Breast epithelium (tissue), 4 donors: ENCODE results near the gene PDIA5. TPM values are rescaled to one million over a fixed set of nuclear protein-coding genes. Genes with fewer than 3 reads are reported as not detected.

Experiments
- DNase-seq, 2 donors: peaks; one replicate each; pipeline ENCODE4 v3.0.0-alpha.2; 2019; ENCODE audit warnings: low spot score in 2 of 2
- H3K27ac ChIP-seq, 2 donors: fragments of 200-600 bp; sonication (generic) in 1 of 2; one replicate each; pipeline ENCODE4 v1.5.1; 2016 to 2019; ENCODE audit warnings: mild to moderate bottlenecking in 1 of 2
- H3K27me3 ChIP-seq, 2 donors: fragments of 200-600 bp; sonication (generic) in 1 of 2; one replicate each; pipeline versions ENCODE4 v1.5.1 to v1.6.0; 2017 to 2019; ENCODE audit warnings: control low read depth in 1 of 2, mild to moderate bottlenecking in 1 of 2
- H3K36me3 ChIP-seq: fragments of 200-600 bp; one replicate; pipeline ENCODE4 v1.5.1; 2019
- H3K4me1 ChIP-seq, 2 donors: fragments of 200-600 bp; sonication (generic); one replicate each; pipeline ENCODE4 v1.5.1; 2016 to 2019; ENCODE audit warnings: control low read depth in 1 of 2
- H3K4me3 ChIP-seq, 3 donors: fragments of 200-600 bp; sonication (generic); 1 replicate in 2 of 3; 2 replicates in 1 of 3; pipeline ENCODE4 v1.5.1; 2016 to 2019; ENCODE audit warnings: mild to moderate bottlenecking in 3 of 3, moderate library complexity in 2 of 3
- H3K9me3 ChIP-seq, 2 donors: fragments of 200-600 bp; sonication (generic) in 1 of 2; one replicate each; pipeline ENCODE4 v1.5.1; 2016 to 2019; ENCODE audit warnings: control low read depth in 1 of 2
- POLR2A ChIP-seq: fragments of 450-650 bp; IDR thresholded peaks from one replicate; pipeline ENCODE4 v1.6.1; 2016; ENCODE audit warnings: antibody characterized with exemption, mild to moderate bottlenecking, moderate library complexity
- POLR2AphosphoS5 ChIP-seq, 3 donors: sonication (generic); formaldehyde crosslinking; IDR thresholded peaks; one replicate each; pipeline ENCODE4 v1.6.1; 2017; ENCODE audit warnings: antibody characterized with exemption in 3 of 3
- intact Hi-C: fragments of 100-400 bp; cut with DNase I; formaldehyde crosslinking; loops from one replicate; pipeline ENCODE4 v1.15.1; 2023; ENCODE audit warnings: low total_unique reads
- total RNA-seq, 3 donors: library from RNA; depleted of rRNA; stranded (reverse); fragments of >200 nt; gene quantifications; one replicate each; pipeline ENCODE4 v1.1.0, GENCODE V29; 2016
- TF ChIP-seq, protein P1 (sequence below), 3 donors: fragments of 450-650 bp; IDR thresholded peaks; one replicate each; pipeline ENCODE4 v1.5.1; 2016 to 2017; ENCODE audit warnings: antibody characterized with exemption in 3 of 3, mild to moderate bottlenecking in 3 of 3, moderate library complexity in 3 of 3

Gene PDIA5
- total RNA-seq, 3 donors from 2014 or later, result 10.7 to 26.5 (median 11.0) TPM

DNA sequence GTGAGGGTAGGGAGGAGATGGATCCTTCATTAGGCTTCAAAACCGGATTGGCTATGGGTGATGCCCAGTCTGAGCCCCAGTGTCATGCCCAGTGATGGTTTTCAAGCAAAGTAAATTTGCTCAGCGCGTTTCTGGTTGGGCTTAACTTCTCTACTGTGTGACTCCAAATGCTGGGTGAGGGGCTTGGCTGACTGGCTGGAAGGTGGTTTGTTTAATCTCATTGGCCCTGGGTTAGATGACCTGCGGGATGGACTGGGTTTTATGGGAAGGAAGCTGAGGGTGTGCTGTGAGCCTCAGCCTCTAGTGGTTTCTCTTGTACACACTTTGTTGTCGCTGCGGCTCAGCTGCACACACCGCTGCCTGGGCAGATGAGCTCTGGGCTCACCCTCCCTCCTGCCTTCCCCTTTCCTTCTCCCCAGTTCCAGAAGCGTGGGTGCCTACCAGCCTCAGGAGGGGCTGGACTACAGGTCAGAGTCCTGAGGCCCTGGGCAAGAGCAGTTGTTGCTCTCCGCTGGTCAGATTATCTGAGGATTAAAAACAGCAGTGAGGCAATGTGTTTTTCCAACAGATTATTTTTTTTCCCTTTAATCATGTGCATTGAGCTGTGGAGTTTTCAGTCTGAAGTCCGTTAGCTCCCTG, 18.6 kb downstream of the PDIA5 start:
- Histone ChIP-seq H3K36me3 (no peaks in the 10 kb centered on the region), H3K27me3 (no peaks in the 10 kb centered on the region), H3K27ac (peak overlapping the region in 1 of 2 donors; percentile 22), H3K4me3 (no peak overlapping the region), H3K4me1 (peaks cover 0 to 11% of the 10 kb centered on the region in 2 donors), H3K9me3 (no peaks in the 10 kb centered on the region)
- intact Hi-C loops, result loop anchor here (1.0 kb wide), 1 partner anchor 39 kb away; no protein-coding TSS in a partner anchor
- no peak for DNase-seq
- TF ChIP-seq, protein P1, sequence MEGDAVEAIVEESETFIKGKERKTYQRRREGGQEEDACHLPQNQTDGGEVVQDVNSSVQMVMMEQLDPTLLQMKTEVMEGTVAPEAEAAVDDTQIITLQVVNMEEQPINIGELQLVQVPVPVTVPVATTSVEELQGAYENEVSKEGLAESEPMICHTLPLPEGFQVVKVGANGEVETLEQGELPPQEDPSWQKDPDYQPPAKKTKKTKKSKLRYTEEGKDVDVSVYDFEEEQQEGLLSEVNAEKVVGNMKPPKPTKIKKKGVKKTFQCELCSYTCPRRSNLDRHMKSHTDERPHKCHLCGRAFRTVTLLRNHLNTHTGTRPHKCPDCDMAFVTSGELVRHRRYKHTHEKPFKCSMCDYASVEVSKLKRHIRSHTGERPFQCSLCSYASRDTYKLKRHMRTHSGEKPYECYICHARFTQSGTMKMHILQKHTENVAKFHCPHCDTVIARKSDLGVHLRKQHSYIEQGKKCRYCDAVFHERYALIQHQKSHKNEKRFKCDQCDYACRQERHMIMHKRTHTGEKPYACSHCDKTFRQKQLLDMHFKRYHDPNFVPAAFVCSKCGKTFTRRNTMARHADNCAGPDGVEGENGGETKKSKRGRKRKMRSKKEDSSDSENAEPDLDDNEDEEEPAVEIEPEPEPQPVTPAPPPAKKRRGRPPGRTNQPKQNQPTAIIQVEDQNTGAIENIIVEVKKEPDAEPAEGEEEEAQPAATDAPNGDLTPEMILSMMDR (IDR thresholded peaks at IDR 0.05), result no peak
- TF ChIP-seq POLR2AphosphoS5 (IDR thresholded peaks at IDR 0.05) (no peak), POLR2A (no peak)

- H3K4me1 ChIP-seq, result peaks cover 0 to 11% of the 10 kb centered on the region in 2 donors
- H3K27ac ChIP-seq, result no peak overlapping the region
- H3K27me3 ChIP-seq, result no peaks in the 10 kb centered on the region
- DNase-seq, result no peak
- no peaks in the 10 kb centered on the region for H3K9me3 ChIP-seq
- H3K36me3 ChIP-seq, result no peaks in the 10 kb centered on the region
- TF ChIP-seq POLR2AphosphoS5 (IDR thresholded peaks at IDR 0.05) (no peak), POLR2A (no peak)
- TF ChIP-seq, protein P1 (IDR thresholded peaks at IDR 0.05), result no peak
- H3K4me3 ChIP-seq, result no peak overlapping the region
- intact Hi-C loops, result loop anchor here (1.0 kb wide), 1 partner anchor 38 kb away; no protein-coding TSS in a partner anchor
Observed at GRCh38 chr3:123085932-123086627, 19.3 kb downstream of the PDIA5 start.

- TF ChIP-seq, protein P1 (IDR thresholded peaks at IDR 0.05), result no peak
- no peak for DNase-seq
- intact Hi-C loops, result no loop called here
- no peaks in the 10 kb centered on the region for H3K9me3 ChIP-seq
- no peak overlapping the region for H3K27ac ChIP-seq
- no peaks in the 10 kb centered on the region for H3K27me3 ChIP-seq
- H3K4me3 ChIP-seq, result no peak overlapping the region
- peaks cover 0 to 11% of the 10 kb centered on the region in 2 donors for H3K4me1 ChIP-seq
- H3K36me3 ChIP-seq, result no peaks in the 10 kb centered on the region
Observed at GRCh38 chr3:123088387-123088786, 21.6 kb downstream of the PDIA5 start.

- Histone ChIP-seq H3K27ac (peak overlapping the region in 1 of 2 donors; percentile 64), H3K9me3 (no peaks in the 10 kb centered on the region), H3K27me3 (no peaks in the 10 kb centered on the region), H3K36me3 (no peaks in the 10 kb centered on the region), H3K4me3 (no peak overlapping the region), H3K4me1 (peaks cover 0 to 4% of the 10 kb centered on the region in 2 donors)
- no peak for DNase-seq
- no peak for TF ChIP-seq POLR2A
- TF ChIP-seq POLR2AphosphoS5 (IDR thresholded peaks at IDR 0.05), result no peak
- TF ChIP-seq, protein P1 (IDR thresholded peaks at IDR 0.05), result no peak
- intact Hi-C loops, result no loop called here
Observed at GRCh38 chr3:123089611-123090331, 22.9 kb downstream of the PDIA5 start.
